ENCODE measurements around the gene WDR20.

DNA sequence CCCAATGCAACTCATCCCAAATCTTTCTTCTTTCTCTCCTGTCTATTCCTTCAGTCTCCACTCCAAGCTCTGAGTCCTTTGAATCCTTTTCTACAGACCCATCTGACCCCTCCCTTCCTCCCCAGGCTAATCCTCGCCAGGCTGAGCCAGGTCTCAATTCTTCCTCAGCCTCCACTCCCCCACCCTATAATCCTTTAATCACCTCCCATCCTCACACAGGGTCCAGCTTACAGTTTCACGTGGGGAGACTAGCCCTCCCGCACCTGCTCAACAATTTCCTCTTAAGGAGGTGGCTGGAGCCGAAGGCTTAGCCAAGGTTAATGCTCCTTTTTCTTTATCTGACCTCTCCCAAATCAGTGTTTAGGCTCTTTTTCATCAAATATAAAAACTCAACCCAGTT, 101.5 kb downstream of the WDR20 start:
- TF ChIP-seq POLR2A (IDR thresholded peaks at IDR 0.05; ENCODE audit: low read depth, low read length) (no peak), EZH2 (IDR thresholded peaks at IDR 0.05; ENCODE audit: borderline replicate concordance, low read depth, low read length, severe bottlenecking) (no peak), CTCF (IDR thresholded peaks at IDR 0.05; ENCODE audit: extremely low read depth in 1 of 2, insufficient read depth in 1 of 2, low read depth in 1 of 2, low read length in 2 of 2) (no peak), POLR2AphosphoS5 (IDR thresholded peaks at IDR 0.05; ENCODE audit: insufficient read depth, low read depth, low read length) (no peak), MYC (IDR thresholded peaks at IDR 0.05; ENCODE audit: low read depth, low read length) (no peak), FOS (IDR thresholded peaks at IDR 0.05; ENCODE audit: borderline replicate concordance, insufficient read depth, low read length) (no peak)
- TF ChIP-seq, protein P1, sequence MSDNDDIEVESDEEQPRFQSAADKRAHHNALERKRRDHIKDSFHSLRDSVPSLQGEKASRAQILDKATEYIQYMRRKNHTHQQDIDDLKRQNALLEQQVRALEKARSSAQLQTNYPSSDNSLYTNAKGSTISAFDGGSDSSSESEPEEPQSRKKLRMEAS (IDR thresholded peaks at IDR 0.05; ENCODE audit: insufficient read depth, insufficient read length), result no peak
